Heart left ventricle (tissue), 13 donors: ENCODE data around the gene HEBP2.

ENCODE experiments used
- POLR2A ChIP-seq, 2 donors: fragments of 450-650 bp; IDR thresholded peaks; one replicate each; pipeline ENCODE4 v1.6.1; 2017; ENCODE audit warnings: antibody characterized with exemption in 2 of 2, mild to moderate bottlenecking in 2 of 2, moderate library complexity in 2 of 2
- TF ChIP-seq, protein P1 (sequence below), 12 donors: fragments of 200-600 bp; sonication (generic) in 4 of 12; IDR thresholded peaks; one replicate each; pipeline versions ENCODE4 v1.5.0 to v1.8.0; 2018 to 2022; ENCODE audit warnings: antibody characterized with exemption in 12 of 12, mild to moderate bottlenecking in 5 of 12
- donor health status: ischemic (EF 13 %, LVEDD 7.1; RV severe dilation, severe dysfunction).
- donor health status: DM: no; HTN: yes; CAD: no.
- donor health status: DM: no; HTN: no; CAD: no.
- donor health status: ischemic (EF 25% LVEDD 6.9; RV normal size, moderate dysfunction).
- donor health status: ischemic (EF 25% LVEDD 5.7; RV mildly dilated, moderate dysfunction).
- donor health status: ischemic (EF 35%, LVEDD 5.7; RV mildly dilated, moderate dysfunction).
- donor health status: nonischemic (EF 11% LVEDD 7.7; RV severe dilation, severe dysfunction).
- donor health status: DM: yes; HTN: yes; CAD: no.
- donor health status: PGD.
- donor health status: ischemic (EF 29% LVEDD 5.4; RV normal size, mild dysfunction).
- donor health status: nonischemic (EF 23%, LVEDD 6.1; RV moderate dilation, normal function).

DNA sequence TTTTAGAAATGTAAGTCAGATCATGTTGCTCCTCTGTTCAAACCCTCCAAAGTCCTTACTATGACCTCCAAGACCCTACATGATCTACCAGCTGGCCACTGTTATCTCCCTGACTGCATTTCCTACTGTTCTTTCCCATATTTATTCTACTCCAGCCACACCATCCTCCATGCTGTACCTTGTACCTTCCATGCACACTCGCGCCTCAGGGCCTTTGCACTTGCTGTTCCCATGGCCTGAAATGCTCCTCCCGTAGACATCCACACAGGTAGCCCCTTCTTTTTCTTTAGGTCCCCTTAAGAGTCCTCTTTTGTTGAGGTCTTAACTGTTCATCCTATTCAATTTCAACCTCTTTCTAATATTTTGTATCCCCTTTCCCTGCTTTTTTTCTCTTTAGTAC, 47.0 kb downstream of the HEBP2 start:
- TF ChIP-seq, protein P1, sequence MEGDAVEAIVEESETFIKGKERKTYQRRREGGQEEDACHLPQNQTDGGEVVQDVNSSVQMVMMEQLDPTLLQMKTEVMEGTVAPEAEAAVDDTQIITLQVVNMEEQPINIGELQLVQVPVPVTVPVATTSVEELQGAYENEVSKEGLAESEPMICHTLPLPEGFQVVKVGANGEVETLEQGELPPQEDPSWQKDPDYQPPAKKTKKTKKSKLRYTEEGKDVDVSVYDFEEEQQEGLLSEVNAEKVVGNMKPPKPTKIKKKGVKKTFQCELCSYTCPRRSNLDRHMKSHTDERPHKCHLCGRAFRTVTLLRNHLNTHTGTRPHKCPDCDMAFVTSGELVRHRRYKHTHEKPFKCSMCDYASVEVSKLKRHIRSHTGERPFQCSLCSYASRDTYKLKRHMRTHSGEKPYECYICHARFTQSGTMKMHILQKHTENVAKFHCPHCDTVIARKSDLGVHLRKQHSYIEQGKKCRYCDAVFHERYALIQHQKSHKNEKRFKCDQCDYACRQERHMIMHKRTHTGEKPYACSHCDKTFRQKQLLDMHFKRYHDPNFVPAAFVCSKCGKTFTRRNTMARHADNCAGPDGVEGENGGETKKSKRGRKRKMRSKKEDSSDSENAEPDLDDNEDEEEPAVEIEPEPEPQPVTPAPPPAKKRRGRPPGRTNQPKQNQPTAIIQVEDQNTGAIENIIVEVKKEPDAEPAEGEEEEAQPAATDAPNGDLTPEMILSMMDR (IDR thresholded peaks at IDR 0.05) = no peak
- TF ChIP-seq POLR2A (IDR thresholded peaks at IDR 0.05) = no peak
